Measurements from ENCODE around the gene GPRIN1. TPM values are rescaled to one million over a fixed set of nuclear protein-coding genes. Genes with fewer than 3 reads are reported as not detected.

The GPRIN1 gene
- total RNA-seq, 1 donor from 2014 or later, result 0.41 TPM

- intact Hi-C loops (cut with DNase I), result no loop called here
- ATAC-seq (no peak), DNase-seq (ENCODE audit: missing footprints) (peak; percentile 9)
Measured at GRCh38 chr5:176644878-176645670, 35.1 kb upstream of the GPRIN1 start.

- peak; percentile 7 for DNase-seq (ENCODE audit: missing footprints)
- ATAC-seq, result no peak
- intact Hi-C loops (cut with DNase I), result no loop called here
Measured at GRCh38 chr5:176644294-176644693, 34.3 kb upstream of the GPRIN1 start.

DNA sequence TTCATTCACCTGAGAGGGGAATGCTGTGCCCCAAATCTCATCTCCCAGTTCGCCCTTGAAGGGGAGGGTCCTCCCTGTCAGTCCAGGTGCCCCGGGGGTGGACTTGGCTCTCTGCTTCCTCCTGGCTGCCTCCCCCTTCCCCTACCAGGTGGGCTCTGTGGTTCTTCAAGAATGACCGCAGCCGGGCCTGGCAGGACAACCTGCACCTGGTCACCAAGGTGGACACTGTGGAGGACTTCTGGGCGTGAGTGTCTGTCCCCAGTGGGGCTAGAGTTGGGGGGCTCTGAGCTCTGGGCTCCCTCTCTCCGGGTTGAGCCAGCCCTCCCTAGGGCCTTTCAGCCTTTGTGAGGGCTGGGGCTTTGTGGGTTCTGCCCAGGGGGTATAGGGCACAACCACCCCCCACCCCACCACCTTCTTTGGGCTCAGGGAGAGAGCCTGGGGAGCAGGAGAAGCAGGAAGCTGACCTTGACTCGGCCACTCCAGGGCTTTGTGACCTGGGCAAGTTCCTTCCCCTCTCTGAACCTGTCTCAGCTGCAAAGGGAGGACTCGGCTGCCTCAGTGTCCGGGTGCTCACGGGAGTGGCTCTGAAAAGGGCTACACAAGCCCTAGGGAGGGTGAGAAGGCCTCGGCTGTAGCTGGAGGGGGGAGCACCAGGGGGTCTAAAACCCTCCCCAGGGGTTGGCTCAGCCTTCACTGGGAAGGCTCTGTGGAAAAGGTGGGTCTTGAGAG is 33.7 kb upstream of the GPRIN1 start:
- peak; percentile 35 for DNase-seq (ENCODE audit: missing footprints)
- no peak for ATAC-seq

DNA sequence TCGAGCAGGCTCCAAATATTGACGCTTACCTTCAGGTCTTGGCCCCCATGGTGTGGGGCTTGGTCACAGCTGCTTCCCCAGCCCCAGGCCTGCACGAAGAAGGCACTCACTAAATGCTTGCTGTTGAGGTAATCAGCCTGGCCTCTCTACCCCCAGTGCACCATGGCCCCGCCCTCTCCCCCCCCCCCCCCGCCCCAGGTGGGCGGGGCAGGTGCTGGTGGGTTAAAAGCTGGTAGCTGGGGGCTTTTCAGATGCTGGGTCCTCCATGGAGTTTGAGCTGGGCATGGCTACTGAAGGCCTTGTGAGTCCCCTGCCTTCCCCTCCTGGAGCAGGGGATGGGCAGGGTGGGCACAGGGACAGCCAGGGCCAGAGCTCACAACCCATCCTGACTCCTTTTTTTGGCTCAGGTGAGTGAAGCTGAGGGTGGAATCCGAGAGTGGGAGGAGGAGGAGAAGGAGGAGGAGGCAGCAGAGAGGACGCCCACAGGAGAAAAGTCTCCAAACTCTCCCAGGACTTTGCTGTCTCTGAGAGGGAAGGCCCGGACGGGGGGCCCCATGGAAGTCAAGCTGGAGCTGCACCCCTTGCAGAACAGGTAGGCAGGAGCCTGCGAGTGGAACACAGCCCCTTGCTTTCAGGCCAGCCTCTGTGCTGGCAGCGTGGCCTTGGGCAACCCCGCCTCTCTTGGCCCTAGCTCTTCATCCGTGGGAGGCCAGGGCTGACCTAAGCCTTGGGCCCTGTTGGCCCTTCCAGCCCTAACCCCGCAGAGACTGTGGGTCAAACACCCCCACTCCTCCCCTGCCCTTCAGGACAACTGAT is 32.9 kb upstream of the GPRIN1 start:
- ATAC-seq (no peak), DNase-seq (ENCODE audit: missing footprints) (peak; percentile 1)
- intact Hi-C loops (cut with DNase I), result no loop called here

More for the DNA sequence above, 33.7 kb upstream of the GPRIN1 start:
- intact Hi-C loops (cut with DNase I), result no loop called here

DNA sequence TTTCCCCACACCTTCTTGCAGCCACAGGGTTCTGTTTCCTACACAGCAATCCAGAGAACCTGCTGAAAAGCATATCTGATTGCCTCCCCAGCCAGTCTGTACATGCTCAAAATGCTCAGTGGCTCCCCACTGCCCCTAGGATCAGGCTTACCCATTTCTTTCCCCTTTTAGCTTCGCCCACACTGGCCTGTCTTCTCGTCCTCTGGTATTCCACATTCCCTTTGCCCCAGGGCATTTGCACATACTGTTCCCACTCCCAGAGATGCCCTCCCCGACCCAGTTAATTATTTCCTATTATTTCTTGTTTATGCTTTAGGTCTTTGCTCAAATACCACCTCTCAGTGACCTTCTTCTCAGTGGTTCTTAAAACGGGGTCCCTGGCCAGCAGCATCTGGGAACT is 30.7 kb upstream of the GPRIN1 start:
- ATAC-seq, result no peak
- intact Hi-C loops (cut with DNase I), result no loop called here

GRCh38 chr5:176639981-176640380 is 30.0 kb upstream of the GPRIN1 start:
- ATAC-seq (peak; percentile 93), DNase-seq (ENCODE audit: missing footprints) (no peak)
- intact Hi-C loops (cut with DNase I), result no loop called here

More for the DNA sequence above, 30.7 kb upstream of the GPRIN1 start:
- no peak for DNase-seq (ENCODE audit: missing footprints)

DNA sequence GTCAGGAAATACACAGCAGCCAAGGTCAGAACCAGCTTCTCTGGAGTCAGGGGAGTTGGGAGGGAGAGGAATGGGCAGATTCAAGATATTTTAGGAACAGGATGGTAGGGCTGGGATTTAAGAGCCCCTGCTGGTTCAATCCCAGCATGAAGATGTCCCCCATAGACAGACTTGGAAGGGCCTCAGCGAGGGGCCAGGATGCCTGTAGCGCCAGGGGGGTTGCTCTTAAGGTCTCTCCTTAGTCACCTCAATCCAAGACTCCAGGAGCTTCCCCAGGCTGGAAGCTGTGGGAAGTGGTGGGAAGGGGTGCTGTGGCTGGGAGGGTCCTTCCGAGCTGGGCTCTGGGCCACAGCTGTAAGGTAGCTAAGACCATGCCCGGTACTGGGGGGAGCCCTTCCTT is 29.3 kb upstream of the GPRIN1 start:
- intact Hi-C loops (cut with DNase I), result no loop called here
- DNase-seq (ENCODE audit: missing footprints) (peak; percentile 37), ATAC-seq (no peak)

DNA sequence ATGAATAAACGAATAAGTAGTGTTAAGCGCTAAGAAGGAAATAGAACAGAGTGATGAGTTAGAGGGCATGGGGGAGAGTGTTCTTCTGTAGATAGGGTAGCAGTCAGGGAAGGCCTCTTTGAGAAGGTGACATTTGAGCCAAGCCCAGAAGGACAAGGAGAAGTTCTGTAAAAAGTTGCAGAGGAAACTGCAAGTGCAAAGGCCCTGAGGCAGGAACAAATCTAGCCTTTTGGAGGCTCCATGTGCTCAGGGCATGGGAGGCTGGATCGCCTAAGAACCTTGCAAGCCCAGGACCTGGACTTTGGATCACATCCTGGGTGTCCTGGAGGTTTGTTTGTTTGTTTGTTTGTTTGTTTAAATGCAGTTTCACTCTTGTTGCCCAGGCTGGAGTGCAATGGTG is 28.5 kb upstream of the GPRIN1 start:
- ATAC-seq (no peak), DNase-seq (ENCODE audit: missing footprints) (no peak)
- intact Hi-C loops (cut with DNase I), result no loop called here

DNA sequence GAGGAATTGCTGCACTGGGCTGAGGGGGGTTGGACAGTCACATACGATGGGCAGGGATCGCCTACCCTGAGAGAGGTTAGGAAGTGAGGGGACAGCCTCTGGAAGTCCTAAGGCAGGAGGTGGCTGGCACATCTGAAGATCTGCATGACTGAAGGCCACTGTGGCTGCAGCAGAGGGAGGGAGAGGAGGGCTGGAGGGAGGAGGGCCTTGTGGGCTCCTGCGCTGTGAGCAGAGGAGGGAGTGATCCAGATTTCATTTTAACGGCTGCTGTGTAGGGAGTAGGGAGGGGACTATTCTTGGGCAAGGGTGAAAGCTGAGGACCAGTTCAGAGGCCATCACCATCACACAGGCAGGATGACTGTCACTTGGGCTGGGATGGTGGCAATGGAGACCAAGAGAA is 27.6 kb upstream of the GPRIN1 start:
- peak; percentile 20 for DNase-seq (ENCODE audit: missing footprints)
- intact Hi-C loops (cut with DNase I), result no loop called here
- ATAC-seq, result no peak

DNA sequence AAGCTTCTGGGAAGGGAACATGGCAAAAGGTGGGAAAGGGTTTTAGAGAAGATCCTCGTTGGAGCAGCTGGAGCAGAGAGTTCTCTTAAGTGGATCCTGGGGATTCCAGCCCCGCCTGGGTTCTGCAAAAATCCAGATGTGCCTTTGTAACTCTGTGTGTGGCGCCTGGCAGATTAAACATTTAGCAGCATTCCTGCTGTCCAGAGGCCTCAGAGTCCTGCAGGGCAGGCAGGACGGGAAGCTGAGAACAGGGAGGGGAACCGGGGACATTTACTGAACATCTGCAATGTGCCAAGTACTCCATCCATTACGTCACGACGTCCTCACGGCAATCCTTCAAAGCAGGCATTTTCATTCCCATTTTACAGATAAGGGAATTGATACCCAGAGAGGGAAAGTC is 26.5 kb upstream of the GPRIN1 start:
- ATAC-seq, result no peak
- intact Hi-C loops (cut with DNase I), result no loop called here
- DNase-seq (ENCODE audit: missing footprints), result peak; percentile 22

GRCh38 chr5:176633598-176633997 is 23.6 kb upstream of the GPRIN1 start:
- ATAC-seq (no peak), DNase-seq (ENCODE audit: missing footprints) (no peak)
- intact Hi-C loops (cut with DNase I), result no loop called here

DNA sequence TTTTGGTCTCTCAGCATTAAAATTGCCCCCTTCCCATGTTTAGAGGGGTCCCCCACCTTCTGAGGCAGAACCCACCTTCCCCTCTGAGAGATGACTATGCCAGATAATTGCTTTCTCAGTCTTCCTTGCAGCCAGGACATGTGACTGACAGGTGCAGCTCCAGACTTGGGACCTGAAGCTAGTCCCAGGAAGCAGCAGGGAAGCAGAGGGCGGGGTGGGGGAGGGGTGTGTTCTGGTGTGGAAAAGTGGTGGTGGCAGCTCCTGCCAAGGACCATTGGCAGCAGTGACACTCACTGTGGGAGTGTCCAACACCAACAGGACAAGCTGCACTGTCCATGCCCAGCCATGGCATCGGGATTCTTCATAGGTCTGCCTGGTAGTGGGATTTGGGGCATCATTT is 22.8 kb upstream of the GPRIN1 start:
- DNase-seq (ENCODE audit: missing footprints) (peak; percentile 37), ATAC-seq (no peak)
- intact Hi-C loops (cut with DNase I), result no loop called here

DNA sequence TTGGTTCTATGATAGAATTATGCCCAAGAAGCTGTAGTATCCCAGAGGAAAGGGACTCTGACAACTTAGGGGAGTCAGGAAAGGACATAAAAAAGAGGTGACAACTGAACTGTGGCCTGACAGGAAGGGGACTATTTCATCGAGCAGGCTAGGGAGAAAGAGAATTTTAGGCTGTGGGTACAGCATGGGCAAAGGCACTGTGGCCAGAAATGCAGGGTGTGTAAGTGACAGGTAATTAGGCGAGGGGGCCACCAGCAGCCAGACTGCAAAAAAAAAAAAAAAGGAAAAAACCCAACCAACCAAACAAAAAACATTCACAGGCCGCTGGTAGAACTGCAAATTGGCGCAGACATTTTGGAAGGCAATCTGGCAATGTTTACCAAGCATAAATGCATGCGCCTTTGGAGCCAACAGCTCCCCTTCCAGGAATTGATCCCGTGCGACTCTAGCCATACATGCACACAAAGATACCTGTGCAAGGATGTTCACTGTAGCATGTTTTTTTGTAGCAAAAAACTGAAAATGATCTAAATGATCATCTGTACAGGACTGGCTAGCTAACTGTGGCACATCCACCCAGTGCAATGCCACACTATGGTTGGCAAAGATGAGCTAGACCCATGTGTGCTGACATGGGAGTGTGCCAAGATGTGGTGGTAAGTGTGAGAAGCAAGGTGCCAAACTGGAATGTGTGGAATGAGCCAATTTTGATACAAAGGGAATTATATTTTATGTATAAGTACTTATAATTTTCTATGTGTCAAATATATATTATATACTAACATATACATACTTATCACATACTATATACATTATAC is 21.6 kb upstream of the GPRIN1 start:
- DNase-seq (ENCODE audit: missing footprints), result no peak
- intact Hi-C loops (cut with DNase I), result no loop called here
- ATAC-seq, result no peak

DNA sequence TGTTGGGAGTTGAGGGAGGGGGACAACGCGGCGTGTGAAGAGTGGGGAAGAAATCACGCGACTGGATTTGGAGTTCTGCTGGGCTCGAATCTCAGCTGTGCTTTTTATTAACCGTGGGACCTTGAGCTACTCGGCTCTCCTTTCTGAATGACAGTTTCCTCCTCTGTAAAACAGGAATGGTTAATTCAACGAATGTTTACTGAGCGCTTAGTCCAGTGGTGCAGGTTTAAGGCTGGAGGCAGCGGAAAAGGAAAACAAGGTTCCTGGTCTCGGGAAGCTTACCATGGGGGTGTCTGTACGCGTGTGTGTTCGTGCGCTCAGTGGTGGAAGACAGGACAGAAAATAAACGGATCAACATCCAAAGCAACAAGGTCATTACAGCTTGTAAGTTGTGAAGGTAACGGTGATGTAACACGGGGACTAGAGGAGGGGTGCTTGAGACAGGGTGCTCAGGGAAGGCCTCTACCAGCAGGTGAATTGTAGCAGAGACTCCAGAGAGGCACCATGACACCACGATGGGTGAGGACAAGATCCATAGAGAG is 20.8 kb upstream of the GPRIN1 start:
- no peak for ATAC-seq
- intact Hi-C loops (cut with DNase I), result no loop called here
- no peak for DNase-seq (ENCODE audit: missing footprints)

DNA sequence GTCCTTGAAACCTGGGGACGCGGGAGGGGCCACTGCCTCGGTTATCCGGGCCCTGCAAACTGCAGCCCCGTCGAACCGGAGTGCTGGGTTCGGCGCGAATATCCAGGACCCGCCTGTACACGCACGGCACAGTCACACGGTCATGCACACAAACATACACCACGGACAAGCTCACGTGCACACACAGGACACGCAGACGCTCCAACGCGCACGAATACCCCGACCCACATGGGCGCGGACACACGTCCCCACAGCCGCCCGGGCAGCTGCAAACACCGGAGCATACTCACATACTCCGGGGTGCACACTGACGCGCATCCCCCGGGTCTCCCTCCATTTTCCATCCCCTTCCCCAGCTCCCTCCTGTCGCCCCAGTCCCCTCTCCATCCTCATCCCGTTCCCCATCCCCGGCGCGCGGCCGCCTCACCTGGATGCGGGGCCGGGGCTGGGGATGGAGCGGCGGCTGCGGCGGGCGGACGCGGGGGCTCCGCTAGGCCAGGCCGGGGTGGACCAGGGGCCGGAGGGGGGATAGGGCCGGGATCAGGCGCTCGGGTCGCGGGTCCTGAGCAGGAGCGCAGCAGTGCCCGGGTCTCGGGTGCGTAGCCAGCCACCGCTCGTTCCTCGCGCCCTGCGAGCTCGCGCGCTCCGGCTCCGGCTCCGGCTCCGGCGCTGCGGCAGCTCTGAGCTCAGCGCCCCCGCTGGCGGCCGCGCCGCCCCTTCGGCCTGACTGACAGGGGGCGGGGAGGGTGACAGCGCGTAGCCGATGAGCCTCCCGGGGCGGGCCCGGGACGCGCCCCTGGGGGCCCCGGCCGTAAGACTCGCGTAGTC is 20.1 kb upstream of the GPRIN1 start, which contains the start of the genes EIF4E1B and SNCB:
EIF4E1B (plus strand) TSS at position 823 of the 828 bp plus-strand sequence. CDS start 12,113 bp downstream, outside the sequence.
SNCB (minus strand) TSS at position 682 of the 828 bp plus-strand sequence. CDS start 880 bp downstream, outside the sequence.
- intact Hi-C loops (cut with DNase I), result no loop called here
- DNase-seq (ENCODE audit: missing footprints), result no peak
- peak; percentile 70 for ATAC-seq

- ATAC-seq, result no peak
- intact Hi-C loops (cut with DNase I), result no loop called here
- no peak for DNase-seq (ENCODE audit: missing footprints)
Measured at GRCh38 chr5:176629317-176629852, 19.4 kb upstream of the GPRIN1 start.

All from Right ventricle myocardium inferior (tissue), 1 donor.